Inflammatory macrophage treated with lipopolysaccharide for 1 hour (primary cell): ENCODE results near the gene GALC.
A peak's percentile ranks its signal among the peaks of the same experiment; 100 is the strongest.

ENCODE experiments used
- DNase-seq, 2 donors: peaks; one replicate each; pipeline ENCODE4 v3.0.0-alpha.2; 2020 to 2022

GALC gene

DNA sequence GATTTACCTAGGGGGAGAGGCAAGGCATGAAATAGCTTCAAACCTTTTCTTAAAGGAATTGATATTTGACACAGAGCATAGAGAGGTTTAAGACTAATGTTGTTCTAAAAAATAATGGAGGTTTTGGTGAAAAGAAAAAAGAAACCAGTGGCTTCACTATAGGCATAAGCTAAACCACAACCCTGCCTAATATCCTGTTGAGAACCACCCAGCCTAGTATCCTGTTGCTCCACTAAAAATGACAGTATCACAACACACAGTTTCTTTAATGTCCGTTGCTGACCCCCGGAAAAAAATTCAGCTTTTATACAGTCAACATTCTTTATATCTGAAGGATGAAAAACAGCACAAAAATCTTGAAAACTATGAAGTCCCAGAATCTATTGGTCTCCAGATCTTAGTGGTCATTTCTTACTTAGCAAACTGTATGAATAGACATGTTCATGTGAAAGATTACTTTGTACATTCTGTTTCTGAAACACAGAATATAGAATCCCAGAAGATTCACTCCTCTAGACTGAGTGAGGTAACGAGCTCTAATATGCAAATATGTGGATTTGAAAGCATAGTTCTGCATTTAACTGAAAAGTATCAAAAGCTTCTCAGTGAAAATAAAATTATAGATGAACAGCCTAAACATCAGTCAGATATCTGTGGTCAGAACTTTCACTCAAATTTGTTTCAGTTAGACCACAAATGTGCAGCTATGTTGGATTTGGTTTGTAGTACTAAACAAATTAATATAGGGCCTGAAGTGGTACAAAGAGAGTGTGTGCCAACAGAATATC, 40.5 kb downstream of the GALC start:
- peak; percentile 5 to 10 for DNase-seq

DNA sequence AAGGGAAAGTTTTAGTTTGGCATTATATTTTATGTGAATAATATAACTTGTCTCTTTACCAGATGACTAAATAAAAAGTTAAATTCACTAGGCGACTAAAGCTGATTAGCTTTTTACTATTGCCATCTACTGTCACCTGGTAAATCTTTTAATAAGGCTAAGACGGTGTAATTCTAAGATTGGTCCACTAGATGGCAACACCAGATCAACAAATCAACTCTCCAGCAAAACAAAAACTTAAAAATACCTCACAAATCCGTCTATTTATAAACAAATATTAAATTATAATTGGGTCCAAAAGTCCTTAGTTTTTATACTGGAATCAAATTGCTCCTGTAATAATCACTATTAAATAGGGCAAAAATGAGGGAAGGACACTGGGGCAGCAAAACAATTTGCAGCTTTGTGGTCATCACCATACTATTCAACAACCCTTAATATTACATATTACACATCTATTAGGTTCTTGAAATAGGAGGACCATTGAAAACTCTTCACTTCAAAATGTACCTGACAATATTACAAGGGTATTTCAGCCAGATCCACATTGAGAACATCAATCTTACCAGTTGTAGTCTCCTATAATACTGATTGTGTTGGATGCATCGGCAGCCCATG, 47.9 kb downstream of the GALC start:
- DNase-seq = peak; percentile 19 to 76

DNA sequence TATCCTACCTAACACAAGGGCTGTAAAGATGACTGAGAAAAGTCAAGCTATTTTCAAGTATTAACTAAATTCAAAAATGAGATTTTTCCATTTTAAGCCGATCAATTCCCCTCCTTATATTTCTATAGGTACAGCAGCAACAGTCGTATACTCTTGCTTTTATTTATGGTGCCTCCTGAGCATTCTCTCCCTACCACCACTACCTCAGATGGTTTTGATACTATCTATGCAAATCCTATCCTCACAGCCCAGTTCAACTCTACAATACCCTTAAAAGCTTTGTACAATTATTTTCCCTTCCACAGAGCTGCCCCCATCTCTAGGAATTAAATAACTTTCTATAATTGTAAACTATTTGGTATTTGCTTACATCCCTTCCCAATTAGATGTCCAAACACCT, 52.1 kb downstream of the GALC start:
- DNase-seq = no peak

DNA sequence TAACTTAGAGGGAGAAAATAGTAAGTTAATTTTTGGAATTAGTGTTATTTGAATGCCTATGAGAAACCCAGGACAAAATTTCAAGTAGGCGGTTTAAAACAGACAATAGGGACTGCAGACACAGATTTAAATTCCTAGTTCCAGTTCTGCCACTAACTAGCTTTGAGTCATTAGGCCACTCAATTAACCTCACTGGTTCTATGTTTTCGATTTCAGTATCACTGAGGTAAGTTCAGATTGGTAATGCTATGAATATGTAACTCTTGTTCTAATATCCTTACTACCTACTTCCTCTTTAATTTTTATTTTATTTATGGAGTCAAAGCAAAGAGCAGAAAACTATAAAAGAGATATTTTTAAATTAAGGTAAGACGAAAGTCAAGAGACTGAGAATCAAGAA, 52.6 kb downstream of the GALC start:
- no peak for DNase-seq

DNA sequence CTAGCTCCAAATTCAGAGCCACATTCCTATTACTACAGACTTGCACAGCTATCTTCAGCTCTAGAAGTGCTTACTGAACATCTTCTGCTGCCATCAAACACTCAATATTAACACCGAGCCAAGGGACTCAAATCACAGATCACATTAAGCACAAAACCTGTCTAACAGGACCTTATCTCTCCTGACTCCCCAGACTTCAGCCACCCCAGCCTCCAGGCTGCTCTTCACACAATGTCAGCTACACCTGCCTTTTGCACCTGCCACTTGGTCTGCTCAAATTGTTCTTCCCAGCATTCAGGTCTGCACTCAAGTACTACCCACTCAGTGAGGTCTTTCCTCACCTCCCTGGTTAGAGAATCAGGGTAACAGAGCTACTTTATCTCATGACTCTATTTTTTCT, 57.1 kb downstream of the GALC start:
- DNase-seq = no peak

DNA sequence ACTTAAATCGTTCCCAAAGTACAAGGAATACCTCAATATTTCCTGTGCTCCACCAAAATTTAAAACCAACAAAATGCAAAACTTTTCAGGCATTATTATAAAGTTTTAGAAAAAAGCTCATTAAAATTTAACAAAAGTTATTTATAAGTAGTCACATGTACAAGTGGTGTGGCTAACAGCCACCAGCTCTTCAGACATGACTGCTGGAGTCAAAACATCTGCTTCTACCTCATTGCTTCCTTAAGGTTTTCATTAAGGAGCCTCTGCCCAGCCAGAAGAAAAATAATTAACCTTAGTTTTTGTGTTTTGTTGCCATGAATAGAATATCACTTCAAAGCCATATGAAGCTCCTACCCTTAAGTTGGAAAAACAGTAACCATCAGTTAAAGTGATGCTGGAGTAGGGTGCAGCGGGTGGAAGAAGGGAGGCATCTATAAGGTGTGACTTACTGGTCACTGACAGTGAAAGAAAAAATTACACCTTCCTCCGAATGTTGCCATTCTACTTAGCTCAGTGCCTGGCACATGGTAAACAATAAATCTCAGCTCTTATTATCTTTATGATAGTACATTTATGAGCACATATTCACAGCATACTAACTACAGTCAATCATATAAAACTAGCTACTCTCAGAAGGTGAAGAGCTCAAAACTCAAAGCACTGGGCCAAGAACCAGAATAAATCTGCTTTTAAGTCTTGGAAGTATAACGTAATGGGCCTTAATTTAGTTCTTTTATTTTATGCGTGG, 57.7 kb downstream of the GALC start:
- DNase-seq = no peak

DNA sequence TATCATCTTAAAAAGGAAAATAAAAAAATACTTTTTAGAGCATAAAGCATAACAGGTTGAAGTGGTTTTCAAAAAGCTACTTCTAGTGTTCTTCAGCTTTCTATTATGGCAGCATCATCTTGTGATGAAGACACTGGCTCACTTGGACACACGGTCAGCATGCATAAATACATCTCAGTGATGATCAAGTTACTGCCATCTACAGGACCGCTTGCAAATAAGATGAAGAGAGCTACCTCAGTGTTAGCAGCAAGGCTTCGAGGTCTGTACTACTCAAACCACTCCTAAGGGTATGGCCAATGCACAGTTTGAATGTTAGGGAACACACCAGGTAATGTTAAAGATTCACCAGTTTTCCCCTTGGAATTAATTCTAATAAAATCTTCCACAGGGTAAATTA, 58.8 kb downstream of the GALC start:
- no peak for DNase-seq

DNA sequence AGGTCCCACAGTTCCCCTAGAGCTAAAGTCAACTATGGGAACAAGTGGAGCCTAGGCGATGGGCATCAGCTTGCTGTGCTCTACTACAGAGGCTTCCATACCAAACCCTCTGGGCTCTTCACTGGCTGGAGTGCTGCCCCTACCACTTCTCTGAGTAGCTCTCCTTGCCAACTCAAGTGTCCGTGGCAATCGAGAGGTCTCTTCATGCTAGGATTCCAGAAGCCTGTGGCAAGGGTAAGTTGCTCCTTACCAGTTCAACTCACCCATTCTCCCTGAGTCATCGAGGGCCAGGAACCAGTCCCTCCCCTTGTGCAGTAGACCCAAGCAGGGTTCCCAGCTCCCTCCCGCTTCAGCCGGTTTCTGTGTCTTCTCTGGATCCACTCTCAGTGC, 76.1 kb downstream of the GALC start:
- no peak for DNase-seq

DNA sequence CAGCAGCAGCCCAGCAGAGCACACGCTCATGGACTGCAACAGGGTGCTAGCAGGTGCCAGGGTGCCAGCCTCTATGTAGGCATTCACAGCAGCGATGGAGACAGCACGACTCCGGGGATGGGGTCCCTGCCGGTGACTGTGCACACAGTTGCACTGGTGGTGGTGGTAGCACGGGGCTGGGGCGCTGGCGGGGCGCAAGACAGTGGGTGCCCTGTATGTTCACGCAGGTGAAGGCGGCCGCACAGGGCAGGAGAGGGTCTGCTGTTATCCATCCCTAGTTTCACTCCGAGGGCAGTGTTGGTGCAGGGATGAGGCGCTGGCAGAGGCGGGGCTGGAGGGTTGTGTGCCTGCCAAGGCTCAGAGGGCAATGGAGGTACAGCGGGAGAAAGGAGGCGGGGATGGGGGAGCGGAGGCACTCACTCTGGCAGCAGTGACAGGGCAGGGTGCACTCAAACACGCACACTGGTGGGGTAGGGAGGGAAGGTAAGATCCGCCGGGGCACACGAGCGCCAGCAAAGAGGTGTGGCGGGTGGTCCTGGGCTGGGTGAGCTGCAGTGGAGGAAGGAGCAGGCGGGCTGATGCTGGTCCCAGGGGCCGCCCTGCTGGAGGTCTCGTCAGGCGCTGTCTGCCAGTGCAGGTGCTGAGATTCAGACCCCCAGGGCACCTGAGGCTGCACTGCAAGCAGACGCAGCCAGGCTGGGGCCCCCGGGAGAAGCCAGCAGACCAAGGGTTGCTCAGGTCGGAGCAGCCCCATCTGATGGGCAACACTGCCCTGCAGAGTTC, 76.7 kb downstream of the GALC start:
- DNase-seq = no peak

DNA sequence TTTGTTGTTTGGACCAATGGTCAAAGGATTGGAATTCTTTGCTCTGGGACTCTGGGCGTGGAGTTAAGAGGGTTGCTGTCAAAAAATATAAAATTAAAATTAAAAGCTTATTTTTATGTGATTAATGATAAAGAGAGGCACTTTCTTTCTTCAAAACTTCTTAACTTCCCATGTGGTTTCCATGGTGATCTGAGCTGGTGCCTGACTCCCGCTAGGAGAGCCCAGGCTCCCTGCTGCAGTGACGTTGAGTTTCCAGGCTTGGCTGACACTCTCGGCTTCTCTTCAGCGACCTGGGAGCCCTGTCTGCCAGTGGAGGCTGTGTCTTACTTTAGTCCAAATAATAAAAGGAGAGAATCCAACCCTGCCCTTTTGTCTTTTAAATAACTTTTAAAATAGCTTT, 84.4 kb downstream of the GALC start:
- no peak for DNase-seq

DNA sequence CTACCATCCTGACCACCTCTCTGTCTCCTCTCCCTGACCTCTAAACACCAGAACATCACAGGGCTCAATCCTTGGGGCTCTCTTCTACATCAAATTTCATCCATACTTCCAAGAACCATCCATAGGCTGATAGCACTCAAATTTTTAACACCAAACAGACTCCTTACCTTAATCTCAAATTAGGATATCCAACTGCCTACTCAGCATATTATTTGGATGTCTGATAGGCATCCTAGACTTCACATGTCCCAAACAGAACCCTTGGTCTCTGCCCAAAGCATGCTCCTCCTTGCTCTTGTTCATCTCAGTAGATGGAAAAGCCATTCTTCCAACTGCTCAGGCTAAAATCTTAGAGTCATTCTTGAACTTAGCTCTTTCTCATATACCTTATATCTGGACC, 91.3 kb downstream of the GALC start:
- no peak for DNase-seq

DNA sequence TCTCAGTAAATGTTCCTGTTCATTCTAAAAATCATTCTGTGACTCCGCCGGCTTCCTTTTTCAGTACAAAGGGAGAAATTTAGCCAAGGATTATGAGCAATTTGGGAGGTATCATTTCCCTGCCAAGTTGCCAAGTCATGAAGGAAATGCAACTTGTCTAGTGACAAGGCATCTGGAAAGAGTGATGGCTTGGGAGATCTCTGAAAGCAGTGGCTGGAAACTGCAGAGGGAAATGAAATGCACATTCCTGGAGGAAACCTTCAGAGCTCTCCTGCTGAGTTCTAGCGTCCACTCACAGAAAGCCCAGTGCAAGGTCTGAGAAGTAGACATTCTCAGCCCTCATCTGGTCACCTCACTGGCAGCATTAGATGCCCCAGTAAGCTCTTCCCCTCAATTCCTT, 91.7 kb downstream of the GALC start:
- no peak for DNase-seq

DNA sequence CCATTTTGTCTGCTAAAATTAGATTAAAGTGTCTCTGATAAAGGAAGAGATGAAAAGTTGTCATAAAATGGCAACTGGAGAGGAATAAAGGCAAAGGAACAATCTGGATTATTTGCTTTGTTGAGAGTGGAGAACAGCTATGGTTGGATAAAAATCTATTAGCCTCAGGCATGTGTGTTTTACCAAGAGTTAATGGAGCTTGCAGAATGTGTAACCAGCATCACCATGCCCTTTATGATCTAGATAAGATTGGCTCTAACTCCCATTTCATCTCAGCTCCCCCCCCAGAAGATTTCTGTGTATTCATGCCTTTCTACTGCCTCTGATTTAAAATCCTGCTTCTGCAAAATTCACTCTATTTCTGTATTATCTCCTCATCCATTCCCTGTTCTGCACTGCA, 93.8 kb downstream of the GALC start:
- no peak for DNase-seq

DNA sequence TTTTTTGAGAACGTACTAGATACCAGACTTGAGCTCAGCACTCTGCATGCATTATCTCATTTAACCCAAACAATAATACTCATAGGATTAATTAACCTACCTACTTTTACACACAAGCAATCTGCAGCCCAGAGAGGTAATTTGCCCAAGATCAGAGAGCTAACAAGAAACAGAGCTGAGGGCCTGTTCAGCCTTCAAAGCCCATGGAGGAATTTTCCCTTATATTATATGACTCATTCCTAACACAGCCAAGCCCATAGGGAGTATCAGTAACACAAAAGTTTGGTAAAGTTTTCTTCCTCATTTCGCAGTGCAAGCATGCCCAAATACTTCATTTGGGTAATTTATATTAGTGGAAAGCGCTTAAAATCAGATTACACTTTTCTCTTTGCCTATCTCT, 94.7 kb downstream of the GALC start:
- DNase-seq = no peak

DNA sequence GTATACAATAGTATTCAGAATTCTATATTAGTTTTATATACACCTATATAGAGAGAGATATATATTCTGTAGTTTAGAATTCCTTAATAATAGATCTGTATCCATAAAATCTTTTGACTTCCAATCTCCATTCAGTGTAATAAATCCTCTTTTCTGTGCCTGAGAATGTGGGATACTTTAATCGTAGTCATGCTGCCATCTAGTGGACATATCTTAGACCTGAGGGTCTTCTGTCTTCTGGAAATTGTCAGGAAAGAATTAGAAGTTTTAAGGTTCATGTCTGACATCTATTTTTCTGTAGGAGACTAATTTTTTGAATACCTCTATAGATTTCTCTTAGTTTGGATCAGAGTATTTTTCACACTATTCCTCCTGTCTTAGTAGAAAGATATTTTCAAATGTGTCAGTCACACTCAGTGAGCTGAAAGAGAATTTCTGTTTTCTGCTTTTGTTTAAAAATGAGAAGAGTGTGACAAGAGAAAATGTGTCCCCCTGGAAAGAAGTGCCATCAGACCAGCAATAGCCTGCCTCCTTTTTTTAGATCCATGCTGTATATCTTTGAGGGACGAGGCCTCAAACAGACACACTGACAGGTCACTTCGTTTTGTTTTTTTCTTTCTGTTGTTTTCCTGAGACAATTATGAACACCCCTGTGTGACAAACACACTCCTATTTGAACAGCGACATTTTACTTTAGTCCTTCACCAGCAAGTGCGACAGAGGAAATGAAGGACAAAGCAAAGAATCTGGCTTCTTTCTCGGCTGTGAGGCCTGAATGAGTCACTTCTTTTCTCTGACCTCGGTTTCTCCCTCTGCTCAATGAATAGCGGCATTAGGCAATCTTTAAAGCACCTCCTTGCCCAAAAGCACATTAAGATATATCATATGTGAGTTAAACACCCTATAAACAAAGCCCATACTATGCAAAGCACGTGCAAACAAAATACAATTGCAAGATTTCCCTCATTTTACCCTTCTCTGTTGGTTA, 96.3 kb downstream of the GALC start:
- peak; percentile 18 to 74 for DNase-seq

DNA sequence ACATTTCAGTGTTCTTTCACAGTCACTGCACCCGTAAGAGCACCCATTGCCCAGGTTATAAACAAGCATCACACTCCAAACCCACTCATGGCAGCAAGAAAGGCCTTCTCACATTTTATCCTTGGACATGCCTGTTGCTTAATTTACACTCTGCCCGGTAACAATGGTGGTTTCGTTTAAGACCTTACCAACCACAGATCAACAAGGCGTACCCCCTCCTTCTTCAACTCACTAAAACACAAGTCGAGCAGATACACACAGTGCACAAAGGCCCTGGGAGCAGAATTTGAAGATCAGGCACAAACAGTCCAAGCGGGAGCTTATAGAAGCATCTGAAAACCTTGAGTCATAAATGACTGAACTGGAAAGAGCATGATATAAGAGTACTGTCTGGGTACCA, 98.1 kb downstream of the GALC start:
- DNase-seq = no peak

DNA sequence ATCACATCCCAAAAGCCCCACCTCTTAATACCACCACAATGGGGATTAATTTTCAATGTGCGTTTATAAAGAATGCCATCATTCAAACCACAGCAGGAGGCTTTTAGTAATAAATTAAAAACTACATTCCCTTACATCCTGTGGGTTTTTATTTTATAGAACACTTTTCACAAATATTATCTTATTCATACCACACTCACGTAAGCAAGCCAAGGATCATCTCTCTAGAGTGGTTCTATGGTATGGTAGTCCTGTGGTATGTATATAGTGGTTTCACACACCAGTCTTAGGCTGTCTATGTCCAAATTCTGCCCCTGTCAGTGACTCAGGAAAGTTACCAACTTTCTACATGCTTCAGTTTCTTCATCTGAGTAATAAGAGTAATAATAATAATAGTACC, 100.2 kb downstream of the GALC start:
- DNase-seq = no peak

DNA sequence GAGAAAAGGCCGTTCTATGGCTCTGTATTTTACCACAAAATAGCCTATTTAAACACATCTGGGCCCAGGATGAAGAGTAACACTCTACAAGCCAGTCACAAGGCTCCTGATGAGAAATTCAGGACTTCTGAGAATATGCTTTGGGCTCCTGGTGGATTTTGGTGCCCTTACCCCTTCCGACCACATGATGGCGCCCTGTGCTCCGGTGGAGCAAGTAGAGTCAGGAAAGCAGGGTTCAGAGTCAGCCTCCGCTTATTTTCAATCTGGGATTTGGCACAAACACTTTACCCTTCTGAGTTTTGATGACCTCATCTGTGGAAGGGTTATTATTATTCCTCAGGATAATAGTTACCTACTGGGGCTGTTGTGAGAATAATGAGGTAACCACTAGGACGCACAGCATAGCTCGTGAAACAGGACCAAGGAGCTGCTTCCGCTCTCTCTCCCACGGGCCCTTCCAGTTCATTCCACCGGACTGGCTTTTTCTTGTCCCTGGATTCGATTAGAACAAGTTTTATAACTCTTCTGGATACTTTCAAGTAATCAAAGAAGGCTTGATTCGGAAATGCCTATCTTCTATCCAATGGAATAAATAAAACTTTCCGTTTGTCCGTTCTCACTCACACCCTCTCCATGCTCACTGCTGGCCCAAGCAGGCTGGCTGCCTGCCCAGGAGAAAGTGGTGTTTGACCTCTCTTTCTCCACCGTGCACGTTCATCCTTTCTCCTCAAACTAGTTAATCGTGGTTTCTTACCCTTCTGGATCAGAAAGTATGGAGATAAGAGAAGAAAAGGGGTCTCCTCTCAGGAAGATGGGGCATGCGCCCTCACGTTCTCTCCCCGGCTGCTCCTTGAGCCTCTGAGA, 104.6 kb downstream of the GALC start:
- DNase-seq = peak in 1 of 2 donors; percentile 40

DNA sequence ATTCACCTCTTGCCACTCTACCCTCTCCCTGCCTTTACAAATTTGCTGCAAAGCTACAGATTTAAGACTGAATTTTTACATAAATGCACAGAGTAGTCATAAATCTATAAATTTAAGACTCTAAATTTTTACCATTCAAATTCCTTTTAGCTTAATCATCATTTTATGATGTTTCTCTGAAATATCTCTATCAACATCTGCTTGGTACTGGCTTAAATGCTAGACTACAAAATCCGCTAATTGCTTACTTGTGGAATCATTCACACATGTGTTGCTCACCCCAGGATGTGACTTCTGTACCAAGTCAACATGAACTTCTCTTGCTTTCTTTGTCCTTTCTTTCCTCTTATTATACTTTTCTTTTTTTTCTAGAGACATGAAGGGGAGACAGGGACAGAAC, 109.2 kb downstream of the GALC start:
- DNase-seq = no peak
